ENCODE results near the gene SLC25A4.

The SLC25A4 gene

DNA sequence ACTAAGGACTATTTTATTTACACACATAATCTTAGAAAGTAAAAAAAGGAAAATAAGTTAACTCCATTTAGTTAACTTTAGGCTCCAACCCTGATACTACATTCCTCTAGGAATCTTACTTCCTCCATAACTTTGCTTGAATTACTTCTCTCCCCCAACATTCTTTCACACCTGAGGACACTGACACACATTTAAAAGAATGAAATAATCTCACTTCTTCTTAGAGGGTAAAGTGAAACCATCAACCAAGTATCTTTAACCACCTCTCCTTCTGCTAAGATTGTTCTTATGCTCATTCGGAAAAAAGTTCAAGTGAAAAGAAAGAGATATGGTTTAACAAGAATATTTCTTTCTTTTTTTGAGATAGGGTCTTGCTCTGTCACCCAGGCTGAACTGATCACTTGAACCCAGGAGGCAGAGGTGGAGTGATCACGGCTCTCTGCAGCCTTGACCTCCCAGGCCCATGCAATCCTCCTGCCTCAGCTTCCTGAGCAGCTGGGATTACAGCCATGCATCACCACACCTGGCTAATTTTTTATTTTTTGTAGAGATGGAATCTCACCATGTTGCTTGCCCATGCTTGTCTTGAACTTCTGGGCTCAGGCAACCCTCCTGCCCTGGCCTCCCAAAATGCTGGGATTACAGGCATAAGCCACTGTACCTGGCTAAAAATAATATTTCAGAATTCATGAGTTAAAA lies 28.5 kb downstream of the SLC25A4 start:
- no peak overlapping the region for H3K4me3 ChIP-seq (ENCODE audit: low read depth, low read length)
- TF ChIP-seq, protein P1, sequence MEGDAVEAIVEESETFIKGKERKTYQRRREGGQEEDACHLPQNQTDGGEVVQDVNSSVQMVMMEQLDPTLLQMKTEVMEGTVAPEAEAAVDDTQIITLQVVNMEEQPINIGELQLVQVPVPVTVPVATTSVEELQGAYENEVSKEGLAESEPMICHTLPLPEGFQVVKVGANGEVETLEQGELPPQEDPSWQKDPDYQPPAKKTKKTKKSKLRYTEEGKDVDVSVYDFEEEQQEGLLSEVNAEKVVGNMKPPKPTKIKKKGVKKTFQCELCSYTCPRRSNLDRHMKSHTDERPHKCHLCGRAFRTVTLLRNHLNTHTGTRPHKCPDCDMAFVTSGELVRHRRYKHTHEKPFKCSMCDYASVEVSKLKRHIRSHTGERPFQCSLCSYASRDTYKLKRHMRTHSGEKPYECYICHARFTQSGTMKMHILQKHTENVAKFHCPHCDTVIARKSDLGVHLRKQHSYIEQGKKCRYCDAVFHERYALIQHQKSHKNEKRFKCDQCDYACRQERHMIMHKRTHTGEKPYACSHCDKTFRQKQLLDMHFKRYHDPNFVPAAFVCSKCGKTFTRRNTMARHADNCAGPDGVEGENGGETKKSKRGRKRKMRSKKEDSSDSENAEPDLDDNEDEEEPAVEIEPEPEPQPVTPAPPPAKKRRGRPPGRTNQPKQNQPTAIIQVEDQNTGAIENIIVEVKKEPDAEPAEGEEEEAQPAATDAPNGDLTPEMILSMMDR (IDR thresholded peaks at IDR 0.05; ENCODE audit: control insufficient read depth, extremely low read depth, insufficient read depth): no peak

DNA sequence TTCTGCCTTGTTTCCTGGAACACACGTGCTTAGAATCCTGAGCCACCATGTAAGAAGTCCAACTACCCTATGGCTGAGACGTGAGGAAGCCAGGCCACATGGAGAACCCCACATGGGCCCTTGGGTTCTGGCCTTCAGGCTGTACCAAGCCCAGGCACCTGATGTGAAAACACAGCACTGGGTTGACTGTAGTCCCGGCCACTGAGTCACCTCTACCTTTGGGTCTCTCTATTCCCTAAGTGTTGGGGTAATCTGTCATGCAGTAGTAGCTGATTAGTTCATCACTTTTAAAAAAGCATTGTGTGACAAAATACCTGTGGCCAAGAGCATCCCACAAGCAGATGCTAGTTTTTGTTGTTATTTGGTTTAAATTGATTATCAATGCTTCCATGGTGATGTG lies 36.4 kb downstream of the SLC25A4 start:
- H3K4me3 ChIP-seq (ENCODE audit: low read depth, low read length): no peak overlapping the region
- DNase-seq (ENCODE audit: low read depth): no peak
- TF ChIP-seq, protein P1 (IDR thresholded peaks at IDR 0.05; ENCODE audit: control insufficient read depth, extremely low read depth, insufficient read depth): no peak

More for the DNA sequence above, 28.5 kb downstream of the SLC25A4 start:
- DNase-seq (ENCODE audit: low read depth): no peak

DNA sequence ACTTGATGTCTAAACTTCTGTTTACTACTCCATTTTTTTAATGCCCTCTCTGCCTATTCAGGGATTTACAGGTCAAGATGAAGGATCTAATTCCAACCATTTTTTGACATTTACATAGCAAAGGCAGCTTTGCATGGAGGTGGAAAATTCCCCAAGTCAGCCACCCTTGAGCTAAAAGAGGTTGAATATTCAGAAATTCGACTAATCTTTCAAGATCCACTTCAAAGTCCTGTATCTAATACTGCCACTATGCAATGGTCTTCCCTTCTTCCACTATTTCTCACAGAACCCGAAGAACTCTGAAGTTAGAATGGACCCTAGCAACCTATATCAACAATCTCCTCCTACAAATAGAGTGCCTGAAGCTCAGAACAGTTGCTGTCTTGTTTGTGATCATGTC lies 39.2 kb downstream of the SLC25A4 start:
- no peak for DNase-seq (ENCODE audit: low read depth)
- H3K4me3 ChIP-seq (ENCODE audit: low read depth, low read length): no peak overlapping the region
- TF ChIP-seq, protein P1 (IDR thresholded peaks at IDR 0.05; ENCODE audit: control insufficient read depth, extremely low read depth, insufficient read depth): no peak

DNA sequence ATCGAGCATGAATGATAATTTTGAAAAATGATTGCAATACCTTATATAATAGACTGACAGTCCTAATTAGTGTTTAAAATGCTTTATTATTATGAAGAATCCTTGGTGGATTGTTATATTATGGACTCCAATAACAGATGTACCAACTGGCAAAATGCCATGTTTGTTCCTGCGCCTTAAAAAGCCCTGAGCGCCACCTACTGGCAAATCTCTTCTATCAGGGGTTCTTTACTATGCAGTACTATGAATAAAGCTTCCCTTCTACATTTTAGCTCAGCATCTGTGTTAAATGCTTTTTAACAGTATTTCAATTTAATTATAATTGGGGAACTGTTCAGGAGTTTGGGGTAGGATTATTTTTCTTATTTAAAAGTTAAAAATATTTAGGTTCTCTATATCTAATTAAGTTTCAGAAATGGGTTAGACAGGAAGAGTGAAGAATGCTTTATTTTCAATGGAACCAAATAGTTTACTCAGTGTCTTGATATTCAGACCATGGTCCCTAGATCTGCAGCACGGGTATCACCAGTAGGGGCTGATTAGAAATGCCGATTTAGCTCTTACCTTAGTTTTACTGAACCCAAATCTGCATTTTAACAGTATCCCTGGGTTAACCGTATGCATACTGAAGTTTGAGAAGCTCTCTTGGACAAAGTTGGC lies 40.7 kb downstream of the SLC25A4 start:
- no peak overlapping the region for H3K4me3 ChIP-seq (ENCODE audit: low read depth, low read length)
- TF ChIP-seq, protein P1 (IDR thresholded peaks at IDR 0.05; ENCODE audit: control insufficient read depth, extremely low read depth, insufficient read depth): peak; percentile 63
- peak; percentile 78 for DNase-seq (ENCODE audit: low read depth)

DNA sequence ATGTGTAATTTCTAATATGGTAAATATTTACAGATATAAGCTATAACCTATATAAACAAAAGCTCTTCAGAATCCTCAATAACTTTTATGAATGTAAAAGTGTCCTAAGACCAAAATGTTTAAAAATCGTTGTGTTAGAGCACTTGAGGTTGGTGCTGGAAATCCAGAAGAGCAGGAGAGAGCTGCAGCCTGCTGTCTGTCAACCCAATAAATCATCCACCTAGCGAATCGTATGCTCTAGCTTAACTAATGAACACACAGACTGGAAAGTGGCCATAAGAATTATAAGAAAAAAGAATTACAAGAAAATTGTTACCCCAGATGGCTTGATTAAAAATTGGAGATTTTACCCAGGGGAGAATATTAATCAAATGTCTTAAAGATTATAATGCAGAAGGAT lies 43.7 kb downstream of the SLC25A4 start:
- TF ChIP-seq, protein P1 (IDR thresholded peaks at IDR 0.05; ENCODE audit: control insufficient read depth, extremely low read depth, insufficient read depth): no peak
- no peak overlapping the region for H3K4me3 ChIP-seq (ENCODE audit: low read depth, low read length)
- DNase-seq (ENCODE audit: low read depth): no peak

DNA sequence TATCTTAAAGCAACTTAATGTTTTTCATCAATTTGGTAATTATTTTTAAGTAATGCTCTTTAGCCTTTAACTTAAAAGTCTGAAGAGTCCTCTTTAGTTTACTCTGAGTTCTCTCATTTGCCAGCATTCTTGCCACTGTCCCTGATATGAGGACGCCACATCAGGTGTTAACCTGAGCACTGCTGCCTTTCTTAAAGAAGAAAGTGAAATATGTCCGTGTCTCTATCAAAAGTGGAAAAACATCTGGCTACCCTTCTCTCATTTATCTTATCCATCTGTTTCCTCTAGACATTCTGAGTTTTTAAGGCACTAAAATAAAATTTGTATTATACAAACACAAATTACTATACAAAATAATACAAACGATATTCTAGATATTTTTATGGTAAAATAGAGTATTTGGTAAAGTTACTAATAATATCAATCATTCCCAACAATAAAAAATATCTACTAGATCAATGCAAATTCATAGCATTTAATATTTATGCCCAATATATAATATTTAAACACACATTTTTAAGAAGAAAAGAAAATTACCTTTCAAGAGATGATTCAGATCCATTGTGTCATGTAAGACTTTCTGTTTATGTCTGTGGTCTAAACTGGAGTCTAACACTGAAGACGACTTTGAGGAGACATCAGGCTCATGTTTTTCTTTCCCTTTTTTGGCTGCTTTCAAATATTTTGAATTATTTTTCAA lies 46.7 kb downstream of the SLC25A4 start:
- H3K4me3 ChIP-seq (ENCODE audit: low read depth, low read length): no peak overlapping the region
- no peak for DNase-seq (ENCODE audit: low read depth)
- TF ChIP-seq, protein P1 (IDR thresholded peaks at IDR 0.05; ENCODE audit: control insufficient read depth, extremely low read depth, insufficient read depth): no peak
